Parathyroid adenoma (tissue), 2 donors: Measurements from ENCODE around the gene CDPF1.

Experiments
- H2AFZ ChIP-seq: fragments of 300-600 bp; sonication (generic); one replicate; pipeline ENCODE4 v1.7.0; 2017; ENCODE audit warnings: antibody characterized with exemption, mild to moderate bottlenecking
- H3K27ac ChIP-seq: fragments of 300-600 bp; sonication (generic); one replicate; pipeline ENCODE4 v1.7.0; 2017
- H3K27me3 ChIP-seq: fragments of 300-600 bp; sonication (generic); one replicate; pipeline ENCODE4 v1.7.0; 2017; ENCODE audit warnings: low read length; ENCODE audit not compliant: control insufficient read depth, insufficient read depth
- H3K36me3 ChIP-seq: fragments of 300-600 bp; sonication (generic); one replicate; pipeline ENCODE4 v1.7.0; 2017; ENCODE audit warnings: low read length; ENCODE audit not compliant: control insufficient read depth, insufficient read depth
- H3K4me1 ChIP-seq: fragments of 300-600 bp; sonication (generic); one replicate; pipeline ENCODE4 v1.7.0; 2017; ENCODE audit warnings: control low read depth
- H3K4me2 ChIP-seq: fragments of 300-600 bp; sonication (generic); one replicate; pipeline ENCODE4 v1.7.0; 2017; ENCODE audit warnings: low read length
- H3K4me3 ChIP-seq: fragments of 300-600 bp; sonication (generic); one replicate; pipeline ENCODE4 v1.7.0; 2017; ENCODE audit warnings: low read depth, low read length
- H3K79me2 ChIP-seq: fragments of 300-600 bp; sonication (generic); one replicate; pipeline ENCODE4 v1.7.0; 2017; ENCODE audit warnings: control low read depth
- H3K9ac ChIP-seq: fragments of 300-600 bp; sonication (generic); one replicate; pipeline ENCODE4 v1.7.0; 2017; ENCODE audit warnings: mild to moderate bottlenecking
- H3K9me3 ChIP-seq: fragments of 300-600 bp; sonication (generic); one replicate; pipeline ENCODE4 v1.7.0; 2017; ENCODE audit warnings: low read length; ENCODE audit not compliant: control insufficient read depth
- CTCF ChIP-seq: fragments of 300-600 bp; sonication (generic); IDR thresholded peaks from one replicate; pipeline ENCODE4 v1.7.0; 2017; ENCODE audit warnings: antibody characterized with exemption, mild to moderate bottlenecking
- donor health status: primary hyperparathyroidism.

CDPF1 gene

DNA sequence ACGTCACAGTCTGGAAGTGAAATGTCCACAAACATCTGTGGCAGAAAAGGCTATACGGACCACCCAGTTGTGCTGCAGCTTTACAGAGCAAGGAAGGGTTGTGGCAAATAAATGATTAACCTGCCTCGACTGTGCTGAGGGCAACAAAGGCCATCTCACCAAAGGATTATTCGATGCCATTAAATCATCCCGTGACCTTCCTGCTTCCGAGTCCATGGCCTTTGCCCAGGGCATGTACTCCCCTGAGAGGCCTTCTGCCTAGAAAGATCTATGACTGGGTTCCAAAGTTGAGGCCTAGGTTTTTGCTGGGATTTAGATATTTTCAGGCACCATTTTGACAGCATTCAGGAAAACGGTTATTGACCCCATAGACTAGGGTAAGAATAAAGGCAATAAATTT is 9.2 kb downstream of the CDPF1 start:
- TF ChIP-seq CTCF = no peak
- Histone ChIP-seq H3K27ac (no peak overlapping the region), H3K4me1 (no peaks in the 10 kb centered on the region), H2AFZ (no peak overlapping the region), H3K4me2 (no peak overlapping the region), H3K79me2 (no peaks in the 10 kb centered on the region), H3K36me3 (no peaks in the 10 kb centered on the region), H3K4me3 (no peak overlapping the region), H3K9me3 (no peaks in the 10 kb centered on the region), H3K9ac (no peak overlapping the region), H3K27me3 (no peaks in the 10 kb centered on the region)

GRCh38 chr22:46240506-46240905 is 9.6 kb downstream of the CDPF1 start:
- Histone ChIP-seq H3K9ac (no peak overlapping the region), H3K27ac (no peak overlapping the region), H3K27me3 (no peaks in the 10 kb centered on the region), H2AFZ (no peak overlapping the region), H3K4me2 (no peak overlapping the region), H3K79me2 (no peaks in the 10 kb centered on the region), H3K36me3 (no peaks in the 10 kb centered on the region), H3K9me3 (no peaks in the 10 kb centered on the region), H3K4me3 (no peak overlapping the region), H3K4me1 (no peaks in the 10 kb centered on the region)
- no peak for TF ChIP-seq CTCF

- no peak for TF ChIP-seq CTCF
- Histone ChIP-seq H3K9ac (no peak overlapping the region), H3K79me2 (no peaks in the 10 kb centered on the region), H3K4me1 (no peaks in the 10 kb centered on the region), H3K27me3 (no peaks in the 10 kb centered on the region), H3K4me3 (no peak overlapping the region), H3K36me3 (no peaks in the 10 kb centered on the region), H3K4me2 (no peak overlapping the region), H2AFZ (no peak overlapping the region), H3K27ac (no peak overlapping the region), H3K9me3 (no peaks in the 10 kb centered on the region)
Observed at GRCh38 chr22:46240073-46240472, 10.0 kb downstream of the CDPF1 start.

- H3K27ac ChIP-seq = no peak overlapping the region
- no peaks in the 10 kb centered on the region for H3K27me3 ChIP-seq
- no peaks in the 10 kb centered on the region for H3K79me2 ChIP-seq
- H3K9me3 ChIP-seq = no peaks in the 10 kb centered on the region
- H3K4me1 ChIP-seq = no peaks in the 10 kb centered on the region
- H3K4me3 ChIP-seq = no peak overlapping the region
- H2AFZ ChIP-seq = no peak overlapping the region
- no peaks in the 10 kb centered on the region for H3K36me3 ChIP-seq
- H3K4me2 ChIP-seq = no peak overlapping the region
- no peak for TF ChIP-seq CTCF
- H3K9ac ChIP-seq = no peak overlapping the region
Observed at GRCh38 chr22:46239261-46240048, 10.6 kb downstream of the CDPF1 start.

- no peak for TF ChIP-seq CTCF
- no peaks in the 10 kb centered on the region for H3K27me3 ChIP-seq
- H3K79me2 ChIP-seq = no peaks in the 10 kb centered on the region
- no peaks in the 10 kb centered on the region for H3K9me3 ChIP-seq
- no peak overlapping the region for H3K4me2 ChIP-seq
- no peaks in the 10 kb centered on the region for H3K4me1 ChIP-seq
- H3K4me3 ChIP-seq = no peak overlapping the region
- H3K9ac ChIP-seq = no peak overlapping the region
- no peaks in the 10 kb centered on the region for H3K36me3 ChIP-seq
- H2AFZ ChIP-seq = no peak overlapping the region
- H3K27ac ChIP-seq = no peak overlapping the region
Observed at GRCh38 chr22:46238541-46238940, 11.6 kb downstream of the CDPF1 start.
